ENCODE measurements around the gene LIPK.

DNA sequence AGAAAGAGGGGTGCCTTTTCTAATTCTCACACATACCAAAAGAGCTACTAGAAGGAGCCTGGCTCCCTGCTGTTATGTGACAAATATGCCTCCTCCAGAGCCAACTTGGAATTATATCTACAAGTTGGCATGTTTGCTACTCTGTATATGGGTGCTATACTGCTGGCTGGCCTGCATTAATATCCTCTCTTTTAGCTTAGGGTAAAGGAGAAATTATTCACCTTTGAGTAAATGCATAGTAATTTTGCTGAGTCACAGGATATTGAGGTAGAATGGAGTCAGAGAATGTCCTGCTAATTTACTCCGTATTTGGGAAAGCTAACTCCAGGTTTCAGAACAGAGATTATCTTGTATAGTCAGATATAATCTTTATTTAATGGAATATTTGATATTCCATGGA is 29.6 kb downstream of the LIPK start:
- TF ChIP-seq, protein P1, sequence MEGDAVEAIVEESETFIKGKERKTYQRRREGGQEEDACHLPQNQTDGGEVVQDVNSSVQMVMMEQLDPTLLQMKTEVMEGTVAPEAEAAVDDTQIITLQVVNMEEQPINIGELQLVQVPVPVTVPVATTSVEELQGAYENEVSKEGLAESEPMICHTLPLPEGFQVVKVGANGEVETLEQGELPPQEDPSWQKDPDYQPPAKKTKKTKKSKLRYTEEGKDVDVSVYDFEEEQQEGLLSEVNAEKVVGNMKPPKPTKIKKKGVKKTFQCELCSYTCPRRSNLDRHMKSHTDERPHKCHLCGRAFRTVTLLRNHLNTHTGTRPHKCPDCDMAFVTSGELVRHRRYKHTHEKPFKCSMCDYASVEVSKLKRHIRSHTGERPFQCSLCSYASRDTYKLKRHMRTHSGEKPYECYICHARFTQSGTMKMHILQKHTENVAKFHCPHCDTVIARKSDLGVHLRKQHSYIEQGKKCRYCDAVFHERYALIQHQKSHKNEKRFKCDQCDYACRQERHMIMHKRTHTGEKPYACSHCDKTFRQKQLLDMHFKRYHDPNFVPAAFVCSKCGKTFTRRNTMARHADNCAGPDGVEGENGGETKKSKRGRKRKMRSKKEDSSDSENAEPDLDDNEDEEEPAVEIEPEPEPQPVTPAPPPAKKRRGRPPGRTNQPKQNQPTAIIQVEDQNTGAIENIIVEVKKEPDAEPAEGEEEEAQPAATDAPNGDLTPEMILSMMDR (IDR thresholded peaks at IDR 0.05; ENCODE audit: poor library complexity) = no peak
- TF ChIP-seq EZH2 (IDR thresholded peaks at IDR 0.05; ENCODE audit: borderline replicate concordance) = no peak
